Gastroesophageal sphincter (tissue), 4 donors: Measurements from ENCODE around the gene ANXA7. TPM values are rescaled to one million over a fixed set of nuclear protein-coding genes. Genes with fewer than 3 reads are reported as not detected.

Experiments used
- ATAC-seq: fragments of 150-250 bp; one replicate; pipeline ENCODE4 v1.9.1; 2016; ENCODE audit warnings: mild to moderate bottlenecking, moderate library complexity
- H3K27ac ChIP-seq, 4 donors: fragments of 200-600 bp; sonication (generic) in 3 of 4; 1 replicate in 3 of 4; 2 replicates in 1 of 4; pipeline ENCODE4 v1.5.1; 2016 to 2019
- H3K27me3 ChIP-seq: fragments of 200-600 bp; sonication (generic); one replicate; pipeline ENCODE4 v1.5.1; 2019
- H3K36me3 ChIP-seq, 2 donors: fragments of 200-600 bp; sonication (generic); one replicate each; pipeline ENCODE4 v1.5.1; 2019; ENCODE audit warnings: control low read depth in 1 of 2
- H3K4me1 ChIP-seq, 3 donors: fragments of 200-600 bp; sonication (generic); 1 replicate in 2 of 3; 2 replicates in 1 of 3; pipeline ENCODE4 v1.5.1; 2016 to 2019; ENCODE audit warnings: control low read depth in 2 of 3
- H3K4me3 ChIP-seq, 2 donors: fragments of 200-600 bp; sonication (generic); one replicate each; pipeline ENCODE4 v1.5.1; 2019; ENCODE audit warnings: mild to moderate bottlenecking in 1 of 2, moderate library complexity in 1 of 2
- H3K9me3 ChIP-seq, 3 donors: fragments of 200-600 bp; sonication (generic); one replicate each; pipeline ENCODE4 v1.5.1; 2017 to 2019; ENCODE audit warnings: control low read depth in 2 of 3
- EP300 ChIP-seq: sonication (generic); formaldehyde crosslinking; IDR thresholded peaks from one replicate; pipeline ENCODE4 v1.6.1; 2017; ENCODE audit warnings: antibody characterized with exemption, mild to moderate bottlenecking
- POLR2A ChIP-seq, 2 donors: fragments of 450-650 bp; IDR thresholded peaks; one replicate each; pipeline ENCODE4 v1.6.1; 2017; ENCODE audit warnings: antibody characterized with exemption in 2 of 2, mild to moderate bottlenecking in 2 of 2, moderate library complexity in 1 of 2
- POLR2AphosphoS5 ChIP-seq: sonication (generic); formaldehyde crosslinking; IDR thresholded peaks from one replicate; pipeline ENCODE4 v1.6.1; 2017; ENCODE audit warnings: antibody characterized with exemption
- WGBS, 2 donors: methylation state at CpG; one replicate each; pipeline ENCODE4 v1.1.5; 2018; ENCODE audit warnings: low coverage in 1 of 2; 5-methylcytosine and 5-hydroxymethylcytosine counted together
- total RNA-seq, 4 donors: library from RNA; depleted of rRNA; stranded (reverse); fragments of >200 nt; gene quantifications; one replicate each; pipeline ENCODE4 v1.1.0, GENCODE V29; 2016
- TF ChIP-seq, protein P1 (sequence below), 4 experiments: fragments of 200-600 bp in 2 of 4; fragments of 450-650 bp in 2 of 4; sonication (generic) in 1 of 4; IDR thresholded peaks; one replicate each; pipeline ENCODE4 v1.5.1; 2017 to 2019; ENCODE audit warnings: antibody characterized with exemption in 4 of 4, mild to moderate bottlenecking in 2 of 4, moderate library complexity in 2 of 4

The ANXA7 gene
- total RNA-seq, 4 donors from 2014 or later = 119 to 144 (median 131) TPM

DNA sequence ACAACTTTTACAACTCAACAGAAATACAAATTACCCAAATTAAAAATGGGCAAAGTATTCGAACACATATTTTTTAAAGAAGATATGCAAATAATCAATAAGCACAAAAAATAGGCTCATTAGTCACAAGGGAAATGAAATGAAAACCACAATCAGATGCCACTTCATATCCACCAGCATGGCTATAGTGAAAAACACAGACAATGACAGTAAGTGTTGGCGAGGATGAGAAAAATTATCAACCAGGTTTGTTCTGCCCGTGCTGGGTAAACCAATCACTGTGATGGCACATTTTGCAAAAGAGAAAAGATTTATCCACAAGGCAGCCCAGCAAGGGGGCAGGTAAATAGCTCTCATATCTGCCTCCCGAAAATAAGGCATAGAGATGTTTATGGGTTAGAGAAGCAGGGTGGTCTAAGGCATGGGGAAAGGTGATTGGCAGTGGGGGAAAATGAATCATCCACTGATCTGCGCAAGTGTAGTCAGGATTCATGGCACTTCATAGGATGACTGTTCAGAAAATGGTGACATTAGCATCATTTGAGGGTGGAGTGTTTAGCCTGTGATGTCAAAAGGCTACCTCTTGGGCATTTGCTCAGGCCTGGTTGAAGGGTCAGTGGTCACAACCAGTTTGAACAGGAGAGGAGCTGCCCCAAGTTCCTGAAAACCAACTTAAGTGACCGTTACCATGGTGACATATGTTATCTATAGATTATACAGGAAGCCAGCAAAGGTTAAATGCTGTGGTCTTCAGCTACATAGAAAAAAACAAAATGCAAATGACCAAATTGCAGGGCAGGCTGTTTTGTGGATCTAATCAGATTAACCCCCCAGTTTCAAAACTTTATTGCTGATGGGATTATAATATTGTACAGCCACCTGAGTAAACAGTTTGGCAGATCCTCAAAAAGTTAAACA lies 47.2 kb downstream of the ANXA7 start:
- no peak for ATAC-seq
- Histone ChIP-seq H3K27ac (no peak overlapping the region), H3K9me3 (no peaks in the 10 kb centered on the region), H3K4me3 (no peak overlapping the region), H3K36me3 (peaks cover 0 to 81% of the 10 kb centered on the region in 2 donors), H3K27me3 (no peaks in the 10 kb centered on the region), H3K4me1 (no peaks in the 10 kb centered on the region)
- 80 to 94% methylated on average over 5 to 6 of the region's 6 CpGs for WGBS, 2 donors
- TF ChIP-seq EP300 (no peak), POLR2A (IDR thresholded peaks at IDR 0.05) (no peak), POLR2AphosphoS5 (no peak)
- TF ChIP-seq, protein P1, sequence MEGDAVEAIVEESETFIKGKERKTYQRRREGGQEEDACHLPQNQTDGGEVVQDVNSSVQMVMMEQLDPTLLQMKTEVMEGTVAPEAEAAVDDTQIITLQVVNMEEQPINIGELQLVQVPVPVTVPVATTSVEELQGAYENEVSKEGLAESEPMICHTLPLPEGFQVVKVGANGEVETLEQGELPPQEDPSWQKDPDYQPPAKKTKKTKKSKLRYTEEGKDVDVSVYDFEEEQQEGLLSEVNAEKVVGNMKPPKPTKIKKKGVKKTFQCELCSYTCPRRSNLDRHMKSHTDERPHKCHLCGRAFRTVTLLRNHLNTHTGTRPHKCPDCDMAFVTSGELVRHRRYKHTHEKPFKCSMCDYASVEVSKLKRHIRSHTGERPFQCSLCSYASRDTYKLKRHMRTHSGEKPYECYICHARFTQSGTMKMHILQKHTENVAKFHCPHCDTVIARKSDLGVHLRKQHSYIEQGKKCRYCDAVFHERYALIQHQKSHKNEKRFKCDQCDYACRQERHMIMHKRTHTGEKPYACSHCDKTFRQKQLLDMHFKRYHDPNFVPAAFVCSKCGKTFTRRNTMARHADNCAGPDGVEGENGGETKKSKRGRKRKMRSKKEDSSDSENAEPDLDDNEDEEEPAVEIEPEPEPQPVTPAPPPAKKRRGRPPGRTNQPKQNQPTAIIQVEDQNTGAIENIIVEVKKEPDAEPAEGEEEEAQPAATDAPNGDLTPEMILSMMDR (IDR thresholded peaks at IDR 0.05) = no peak

DNA sequence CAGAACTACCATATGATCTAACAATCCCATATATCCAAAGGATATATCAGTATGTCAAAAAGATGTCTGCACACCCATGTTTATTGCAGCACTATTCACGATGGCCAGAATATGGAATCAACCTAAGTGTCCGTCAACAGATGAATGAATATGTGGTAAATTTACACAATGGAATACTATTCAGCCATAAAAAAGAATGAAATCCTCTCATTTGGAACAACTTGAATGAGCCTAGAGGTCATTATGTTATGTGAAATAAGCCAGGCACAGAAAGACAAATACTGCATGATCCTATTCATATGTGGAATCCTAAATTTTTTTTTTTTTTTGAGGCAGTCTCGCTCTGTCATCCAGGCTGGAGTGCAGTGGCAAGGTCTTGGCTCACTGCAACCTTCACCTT lies 48.9 kb downstream of the ANXA7 start:
- H3K36me3 ChIP-seq = peaks cover 0 to 64% of the 10 kb centered on the region in 2 donors
- 95 to 97% methylated on average over 3 of the region's 3 CpGs for WGBS, 2 donors

DNA sequence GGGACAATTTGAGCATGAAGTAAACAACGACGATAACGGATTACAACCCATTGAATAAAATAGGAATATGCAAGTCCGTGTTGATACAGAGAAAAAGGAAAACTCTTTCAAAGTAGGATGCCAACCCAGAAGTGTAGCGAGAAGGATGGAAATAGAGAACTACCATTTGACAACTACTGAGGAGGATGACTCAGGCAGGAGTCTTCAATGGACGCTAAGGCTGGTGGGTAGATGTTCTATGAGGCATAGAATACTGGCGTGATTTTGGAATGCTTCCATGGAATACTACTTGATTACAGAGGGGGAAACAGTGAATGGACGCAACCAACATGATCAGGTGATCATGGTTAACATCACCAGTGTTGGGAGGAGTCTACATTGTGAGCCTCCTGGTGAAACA lies 54.4 kb downstream of the ANXA7 start:
- H3K27me3 ChIP-seq = no peaks in the 10 kb centered on the region
- H3K9me3 ChIP-seq = no peaks in the 10 kb centered on the region
- no peak overlapping the region for H3K4me3 ChIP-seq
- H3K27ac ChIP-seq = no peak overlapping the region
- H3K4me1 ChIP-seq = peaks cover 0 to 15% (median 0%) of the 10 kb centered on the region in 3 donors
- WGBS, 2 donors = 71 to 72% methylated on average over 5 to 8 of the region's 8 CpGs
- H3K36me3 ChIP-seq = peaks cover 0 to 12% of the 10 kb centered on the region in 2 donors
- TF ChIP-seq, protein P1 (IDR thresholded peaks at IDR 0.05) = no peak
- TF ChIP-seq POLR2A (IDR thresholded peaks at IDR 0.05) (no peak), EP300 (no peak)
- ATAC-seq = no peak

More for the DNA sequence above, 48.9 kb downstream of the ANXA7 start:
- TF ChIP-seq, protein P1 (IDR thresholded peaks at IDR 0.05) = no peak
- no peak for TF ChIP-seq POLR2A (IDR thresholded peaks at IDR 0.05)
- TF ChIP-seq POLR2AphosphoS5 = no peak
- TF ChIP-seq EP300 = no peak
- Histone ChIP-seq H3K27ac (no peak overlapping the region), H3K4me3 (no peak overlapping the region), H3K4me1 (no peaks in the 10 kb centered on the region), H3K27me3 (no peaks in the 10 kb centered on the region), H3K9me3 (no peaks in the 10 kb centered on the region)
- ATAC-seq = no peak

- TF ChIP-seq EP300 (no peak), POLR2AphosphoS5 (peak; percentile 32)
- 0 to 4% methylated on average over 4 to 36 of the region's 45 CpGs for WGBS, 2 donors
- ATAC-seq = peak; percentile 96
- Histone ChIP-seq H3K36me3 (peaks cover 0 to 3% of the 10 kb centered on the region in 2 donors), H3K4me1 (peaks cover 0 to 15% (median 0%) of the 10 kb centered on the region in 3 donors), H3K27me3 (no peaks in the 10 kb centered on the region), H3K9me3 (no peaks in the 10 kb centered on the region), H3K4me3 (peak within 1 kb of the TSS; percentile 69 to 71), H3K27ac (peak within 1 kb of the TSS in 3 of 4 donors; percentile 61 to 75 (median 69))
These were observed 55.3 kb downstream of the ANXA7 start, which contains the start of gene CFAP70 for GRCh38 chr10:73358331-73359279. Gene CFAP70, minus strand, starts transcription at chr10:73358864. Its CDS starts 4,068 bp downstream, at chr10:73354796.

GRCh38 chr10:73357821-73358220 lies 56.0 kb downstream of the ANXA7 start:
- Histone ChIP-seq H3K27me3 (no peaks in the 10 kb centered on the region), H3K36me3 (no peaks in the 10 kb centered on the region), H3K4me3 (peak overlapping the region; percentile 69 to 71), H3K4me1 (peaks cover 0 to 15% (median 0%) of the 10 kb centered on the region in 3 donors), H3K9me3 (no peaks in the 10 kb centered on the region), H3K27ac (peak overlapping the region in 2 of 4 donors; percentile 69 to 75)
- no peak for TF ChIP-seq POLR2AphosphoS5
- no peak for TF ChIP-seq POLR2A (IDR thresholded peaks at IDR 0.05)
- TF ChIP-seq EP300 = no peak
- TF ChIP-seq, protein P1 (IDR thresholded peaks at IDR 0.05) = no peak
- 29% methylated on average over 5 of the region's 5 CpGs for WGBS, 2 donors
- ATAC-seq = no peak
